Epithelial cell of esophagus (primary cell): Measurements from ENCODE around the gene REEP3.

Experiments
- DNase-seq: peaks from one replicate; pipeline ENCODE4 v3.0.0; 2010; ENCODE audit warnings: low read depth
- H3K4me3 ChIP-seq: 2 replicates; pipeline ENCODE4 v1.5.1; 2011; ENCODE audit warnings: mild to moderate bottlenecking, low read length, control low read depth
- TF ChIP-seq, protein P1 (sequence below): IDR thresholded peaks from 2 replicates; pipeline ENCODE4 v1.5.1; 2011; ENCODE audit warnings: low read depth, mild to moderate bottlenecking, low read length, control low read depth, inconsistent platforms; ENCODE audit not compliant: insufficient read depth; ENCODE audit errors: missing control alignments

REEP3 gene

GRCh38 chr10:63591600-63592379 is 70.6 kb downstream of the REEP3 start:
- peak; percentile 15 for DNase-seq
- H3K4me3 ChIP-seq = no peak overlapping the region
- TF ChIP-seq, protein P1, sequence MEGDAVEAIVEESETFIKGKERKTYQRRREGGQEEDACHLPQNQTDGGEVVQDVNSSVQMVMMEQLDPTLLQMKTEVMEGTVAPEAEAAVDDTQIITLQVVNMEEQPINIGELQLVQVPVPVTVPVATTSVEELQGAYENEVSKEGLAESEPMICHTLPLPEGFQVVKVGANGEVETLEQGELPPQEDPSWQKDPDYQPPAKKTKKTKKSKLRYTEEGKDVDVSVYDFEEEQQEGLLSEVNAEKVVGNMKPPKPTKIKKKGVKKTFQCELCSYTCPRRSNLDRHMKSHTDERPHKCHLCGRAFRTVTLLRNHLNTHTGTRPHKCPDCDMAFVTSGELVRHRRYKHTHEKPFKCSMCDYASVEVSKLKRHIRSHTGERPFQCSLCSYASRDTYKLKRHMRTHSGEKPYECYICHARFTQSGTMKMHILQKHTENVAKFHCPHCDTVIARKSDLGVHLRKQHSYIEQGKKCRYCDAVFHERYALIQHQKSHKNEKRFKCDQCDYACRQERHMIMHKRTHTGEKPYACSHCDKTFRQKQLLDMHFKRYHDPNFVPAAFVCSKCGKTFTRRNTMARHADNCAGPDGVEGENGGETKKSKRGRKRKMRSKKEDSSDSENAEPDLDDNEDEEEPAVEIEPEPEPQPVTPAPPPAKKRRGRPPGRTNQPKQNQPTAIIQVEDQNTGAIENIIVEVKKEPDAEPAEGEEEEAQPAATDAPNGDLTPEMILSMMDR = no peak

- TF ChIP-seq, protein P1 = no peak
- H3K4me3 ChIP-seq = no peak overlapping the region
- DNase-seq = no peak
These were observed 72.4 kb downstream of the REEP3 start for GRCh38 chr10:63593576-63593975.

DNA sequence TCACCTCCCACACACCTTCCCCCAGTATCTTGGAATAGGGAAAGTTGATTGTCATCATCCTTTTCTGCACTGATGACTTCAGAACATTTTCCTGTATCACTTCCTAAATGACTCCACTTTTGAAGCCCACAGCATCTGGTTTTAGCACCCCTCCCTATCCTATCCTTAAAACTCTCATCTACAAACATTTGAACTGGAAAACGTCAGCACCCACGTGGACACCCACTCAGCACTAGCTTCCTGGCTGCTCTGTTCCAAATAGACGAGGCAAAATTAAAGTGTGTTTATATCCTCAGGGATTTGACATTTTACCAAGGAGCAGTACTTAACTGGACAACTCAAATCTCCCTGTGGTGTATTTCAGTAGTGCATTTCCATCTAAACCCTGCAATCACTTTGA is 73.9 kb downstream of the REEP3 start:
- DNase-seq = no peak
- TF ChIP-seq, protein P1 = no peak

DNA sequence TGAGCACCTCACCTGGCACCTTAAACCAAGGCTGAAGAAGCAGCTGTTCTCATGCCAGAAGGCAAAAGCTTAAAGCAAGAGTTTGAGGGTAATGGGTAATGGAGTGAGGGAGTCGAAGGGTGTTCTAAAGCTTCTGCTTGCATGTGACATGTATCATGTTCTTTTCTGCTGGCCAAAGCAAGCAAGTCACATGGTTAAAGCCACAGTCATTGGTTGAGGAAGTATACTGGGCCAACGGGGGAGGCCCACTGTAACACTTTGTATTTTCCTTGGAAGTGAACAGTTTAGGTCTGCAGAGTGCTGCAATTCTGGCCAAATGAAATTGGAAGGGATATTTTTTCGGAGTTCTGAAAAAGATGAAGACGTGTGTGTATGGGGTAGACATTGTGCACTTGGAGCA is 75.7 kb downstream of the REEP3 start:
- TF ChIP-seq, protein P1 = no peak
- no peak overlapping the region for H3K4me3 ChIP-seq
- DNase-seq = no peak

More for the DNA sequence above, 73.9 kb downstream of the REEP3 start:
- H3K4me3 ChIP-seq = no peak overlapping the region

DNA sequence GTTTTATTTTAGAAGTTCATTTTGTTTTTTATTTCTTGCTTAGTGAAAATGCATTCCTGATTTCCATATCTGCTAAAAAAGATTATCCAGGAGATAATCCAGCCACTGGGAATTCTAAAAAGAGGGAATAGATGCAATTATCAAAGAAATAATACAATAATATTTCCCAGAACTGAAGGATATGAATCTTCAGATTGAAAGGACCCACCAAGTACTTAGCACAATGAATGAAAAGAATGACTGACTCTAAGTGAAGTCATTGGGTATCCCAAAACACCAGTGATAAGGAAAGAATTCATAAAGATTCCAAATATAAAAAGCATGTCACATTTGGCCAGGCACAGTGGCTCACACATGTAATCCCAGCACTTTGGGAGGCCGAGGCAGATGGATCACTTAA is 79.3 kb downstream of the REEP3 start:
- TF ChIP-seq, protein P1 = no peak
- no peak overlapping the region for H3K4me3 ChIP-seq
- DNase-seq = no peak

- TF ChIP-seq, protein P1 = no peak
- no peak for DNase-seq
- no peak overlapping the region for H3K4me3 ChIP-seq
These were observed 82.7 kb downstream of the REEP3 start for GRCh38 chr10:63603709-63604445.
